Glomerular endothelial cell (primary cell): Measurements from ENCODE around the gene TASL. TPM values are rescaled to one million over a fixed set of nuclear protein-coding genes. Genes with fewer than 3 reads are reported as not detected.
"Not testable (repeated sequence)": the region's sequence is repeated elsewhere in the genome, so short reads cannot be mapped to it uniquely, and the experiment has no call there.

Experiments
- DNase-seq: peaks from one replicate; pipeline ENCODE4 v3.0.0-alpha.2; 2011; ENCODE audit warnings: low read depth, low spot score; ENCODE audit errors: extremely low read depth
- total RNA-seq: library from RNA; depleted of rRNA; stranded (reverse); fragments of >200 nt; gene quantifications from 2 replicates; pipeline ENCODE4 v1.2.3, GENCODE V29; 2015

TASL gene
- total RNA-seq, 1 donor from 2014 or later = not detected

DNA sequence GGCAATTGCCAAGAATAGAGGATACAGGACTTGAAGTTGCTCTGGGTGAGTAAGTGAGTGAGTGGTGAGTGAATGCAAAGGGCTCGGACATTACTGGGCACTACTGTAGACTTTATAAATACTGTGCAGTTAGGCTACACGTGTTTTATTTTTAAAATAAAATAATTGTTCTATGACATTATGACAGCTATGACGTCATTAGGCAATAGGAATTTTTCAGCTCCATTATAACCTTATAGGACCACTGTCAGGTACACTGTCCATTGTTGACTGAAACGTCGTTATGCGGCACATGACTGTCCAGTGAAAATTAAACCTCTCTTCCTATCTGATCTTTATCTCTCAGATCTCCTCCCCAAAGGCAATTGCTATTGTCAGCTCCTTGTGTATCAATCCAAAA is 5.1 kb upstream of the TASL start:
- DNase-seq = no peak

DNA sequence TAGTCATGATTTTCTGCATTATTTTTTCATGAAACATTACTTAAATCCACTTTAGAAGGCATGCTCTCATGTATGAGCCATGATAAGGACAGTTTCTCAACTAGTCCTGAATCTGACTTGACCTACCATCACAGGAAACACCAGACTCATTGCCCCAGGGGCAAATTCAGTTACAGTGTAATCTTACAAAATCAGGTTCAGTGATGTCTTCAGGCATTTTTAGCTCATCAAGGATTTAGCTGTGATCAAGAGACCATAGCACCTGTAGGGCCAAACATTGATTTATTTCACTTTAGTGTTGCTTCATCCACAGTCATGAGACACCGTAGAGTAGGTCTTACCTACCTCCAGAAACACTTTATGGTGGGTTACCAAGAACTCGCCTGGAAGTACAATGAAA is 3.1 kb upstream of the TASL start:
- no peak for DNase-seq

DNA sequence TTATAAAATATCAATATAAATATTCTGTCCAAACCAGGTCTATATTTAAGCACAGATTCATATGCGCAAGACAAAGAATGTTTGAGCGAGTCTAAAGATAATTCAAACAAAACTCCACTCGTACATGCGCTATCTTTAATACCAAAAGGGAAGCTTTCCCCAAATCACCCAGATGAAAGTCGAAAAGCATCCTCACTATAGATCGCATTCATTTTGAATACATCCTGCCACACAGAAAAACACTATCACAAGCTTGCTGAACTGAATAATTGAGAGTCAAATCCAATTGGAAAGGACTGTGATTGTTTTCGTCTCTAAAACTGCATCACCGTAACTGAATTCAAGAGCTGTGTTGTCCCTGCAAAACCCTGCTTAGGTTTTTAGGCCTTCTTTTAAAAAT is 685 bp downstream of the TASL start:
- DNase-seq = no peak

DNA sequence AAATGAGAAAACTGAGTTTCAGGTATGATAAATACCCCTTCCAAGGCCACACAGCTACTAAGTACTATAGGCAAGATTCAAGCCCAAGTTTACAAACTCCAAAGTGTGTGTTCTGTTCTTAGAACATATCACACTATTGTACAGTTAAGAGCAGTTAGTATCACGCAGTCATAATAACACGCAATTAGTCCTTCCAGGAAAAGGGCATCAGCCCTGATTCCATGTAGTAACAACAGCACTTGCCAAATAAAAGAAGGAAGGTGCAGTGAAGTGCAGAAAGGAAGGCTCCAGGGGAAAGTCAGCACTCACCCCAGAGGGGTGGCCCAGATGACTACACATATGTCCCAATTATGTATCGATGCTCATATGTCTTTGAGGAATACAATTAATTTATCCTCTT is 4.4 kb downstream of the TASL start:
- no peak for DNase-seq

DNA sequence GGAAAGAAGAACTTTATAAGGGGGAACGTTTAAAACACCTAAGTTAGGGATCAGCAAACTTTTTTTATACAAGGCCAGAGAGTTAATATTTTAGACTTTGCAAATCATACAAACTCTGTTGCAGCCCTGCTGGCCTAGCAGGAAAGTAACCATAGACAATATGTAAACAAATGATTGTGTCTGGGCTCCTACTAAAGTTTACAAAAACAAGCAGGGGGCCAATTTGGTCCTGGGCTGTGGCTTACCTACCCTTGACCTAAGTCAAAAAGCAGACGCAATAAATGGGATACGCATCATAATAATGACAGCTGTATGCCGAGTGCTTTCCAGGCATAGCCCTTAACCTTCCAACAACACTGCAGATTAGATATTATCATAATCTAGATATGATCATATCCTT is 4.9 kb downstream of the TASL start:
- no peak for DNase-seq

DNA sequence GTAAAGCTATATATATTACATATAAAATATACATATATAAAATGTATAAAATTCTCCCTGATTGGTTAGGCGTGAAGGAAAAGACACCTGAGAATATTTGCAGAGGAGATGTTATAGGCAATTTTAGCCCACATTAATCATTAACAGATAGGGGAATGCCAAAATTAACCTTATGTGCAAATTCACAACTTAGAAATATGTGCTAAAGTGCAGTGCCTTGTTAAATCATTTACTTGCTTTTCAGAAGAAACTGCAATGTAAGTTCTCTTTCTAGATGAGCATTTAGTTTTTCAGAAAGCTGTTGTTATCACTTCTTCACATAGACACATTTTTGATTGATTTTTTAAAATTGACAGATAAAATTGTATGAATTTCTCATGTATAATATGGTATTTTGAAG is 5.6 kb downstream of the TASL start:
- no peak for DNase-seq

DNA sequence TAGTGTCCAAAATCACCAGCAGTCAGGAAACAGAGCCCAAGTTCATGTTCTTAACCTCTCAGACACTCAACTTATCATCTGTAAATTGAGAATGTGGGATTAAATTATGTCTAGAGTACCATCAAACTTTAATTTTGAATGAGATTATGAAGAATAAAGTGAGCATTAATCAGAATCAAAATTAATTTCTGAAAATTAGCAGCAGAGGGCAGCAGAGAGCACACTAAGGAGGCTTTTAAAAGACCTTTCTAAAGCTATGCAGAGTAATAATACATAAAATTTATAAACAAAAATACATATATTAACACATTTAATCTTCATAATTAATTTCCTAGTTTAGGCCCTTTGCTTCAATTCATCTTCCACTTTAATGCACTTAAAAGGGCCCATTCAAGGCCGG is 7.1 kb downstream of the TASL start:
- peak; percentile 4 for DNase-seq

DNA sequence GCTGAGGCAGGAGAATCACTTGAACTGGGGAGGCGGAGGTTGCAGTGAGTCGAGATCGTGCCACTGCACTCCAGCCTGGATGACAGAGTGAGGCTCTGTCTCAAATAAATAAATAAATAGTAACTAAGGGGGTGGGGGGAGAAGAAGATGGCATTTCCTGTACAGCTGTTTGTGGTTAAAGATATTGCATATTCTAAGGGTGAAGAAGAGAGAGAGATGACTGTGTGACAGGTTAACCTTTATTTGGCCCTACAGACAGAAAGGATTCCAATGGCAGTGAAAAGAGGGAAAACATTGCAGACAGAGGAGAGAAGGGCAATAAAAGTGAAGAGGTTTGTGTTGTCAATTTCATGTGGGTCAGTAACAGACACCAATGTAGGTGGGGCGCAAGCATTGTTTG is 9.4 kb downstream of the TASL start:
- DNase-seq = no peak

DNA sequence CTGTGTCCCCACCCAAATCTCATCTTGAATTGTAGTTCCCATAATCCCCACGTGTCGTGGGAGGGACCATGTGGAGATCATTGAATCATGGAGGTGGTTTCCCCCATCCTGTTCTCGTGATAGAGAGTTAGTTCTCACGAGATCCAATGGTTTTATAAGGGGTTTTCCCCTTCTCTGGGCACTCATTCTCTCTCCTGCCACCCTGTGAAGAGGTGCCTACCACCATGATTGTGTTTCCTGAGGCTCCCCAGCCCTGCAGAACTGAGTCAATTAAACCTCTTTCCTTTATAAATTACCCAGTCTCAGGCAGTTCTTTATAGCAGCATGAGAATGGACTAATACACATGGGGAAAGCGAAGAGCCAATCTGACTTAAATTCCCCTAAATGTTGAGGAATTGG is 14.5 kb downstream of the TASL start:
- not testable (repeated sequence) for DNase-seq

DNA sequence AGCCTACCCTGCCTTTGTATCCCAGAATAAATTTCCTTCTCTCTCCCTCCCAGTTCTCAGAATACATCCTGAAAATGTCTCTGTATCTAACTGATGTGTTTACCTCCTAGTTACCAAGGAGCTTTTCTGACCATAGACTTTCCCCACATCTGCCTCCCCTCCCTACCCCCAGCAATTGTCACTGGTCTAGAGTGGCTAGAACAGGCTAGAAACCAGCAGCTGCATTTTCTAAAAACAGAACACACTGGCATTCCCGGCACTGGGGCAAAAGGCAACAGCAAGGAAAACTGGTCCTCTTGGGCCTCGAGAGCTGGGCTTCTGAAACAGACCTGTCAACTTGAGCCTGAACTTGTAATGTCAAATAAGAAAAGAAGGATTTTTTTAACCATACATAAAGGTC is 16.4 kb downstream of the TASL start:
- DNase-seq = no peak

DNA sequence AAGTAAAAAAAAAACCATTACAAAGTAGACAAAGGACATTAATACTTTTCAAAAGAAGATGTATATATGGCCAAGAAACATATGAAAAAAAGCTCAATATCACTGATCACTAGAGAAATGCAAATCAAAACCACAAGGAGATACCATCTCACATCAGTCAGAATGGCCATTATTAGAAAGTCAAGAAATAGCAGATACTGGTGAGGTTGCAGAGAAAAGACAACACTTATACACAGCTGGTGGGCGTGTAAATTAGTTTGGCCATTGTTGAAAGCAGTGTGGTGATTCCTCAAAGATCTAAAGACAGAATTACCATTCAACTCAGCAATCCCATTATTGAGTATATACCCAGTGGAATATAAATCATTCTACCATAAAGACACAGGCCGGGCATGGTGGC is 39.3 kb downstream of the TASL start:
- DNase-seq = no peak

DNA sequence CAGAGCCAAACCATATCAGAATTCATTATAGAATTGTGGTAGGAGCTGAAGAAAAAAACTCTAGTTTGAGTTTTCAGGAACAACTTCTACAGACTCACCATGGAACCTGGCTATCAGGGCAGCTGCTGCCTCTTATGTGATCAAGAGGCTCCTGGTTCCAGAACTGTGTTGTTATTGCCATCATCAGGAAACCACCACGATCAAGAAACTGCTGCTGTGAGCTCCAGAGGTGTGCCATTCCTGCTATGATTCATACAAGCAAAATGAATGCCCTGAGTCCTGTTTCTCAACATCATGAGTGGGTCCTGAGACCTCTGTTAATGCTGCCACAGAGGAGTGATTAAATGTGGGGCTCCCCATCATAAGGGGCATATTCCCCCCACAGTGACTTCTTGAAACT is 43.7 kb downstream of the TASL start:
- no peak for DNase-seq

DNA sequence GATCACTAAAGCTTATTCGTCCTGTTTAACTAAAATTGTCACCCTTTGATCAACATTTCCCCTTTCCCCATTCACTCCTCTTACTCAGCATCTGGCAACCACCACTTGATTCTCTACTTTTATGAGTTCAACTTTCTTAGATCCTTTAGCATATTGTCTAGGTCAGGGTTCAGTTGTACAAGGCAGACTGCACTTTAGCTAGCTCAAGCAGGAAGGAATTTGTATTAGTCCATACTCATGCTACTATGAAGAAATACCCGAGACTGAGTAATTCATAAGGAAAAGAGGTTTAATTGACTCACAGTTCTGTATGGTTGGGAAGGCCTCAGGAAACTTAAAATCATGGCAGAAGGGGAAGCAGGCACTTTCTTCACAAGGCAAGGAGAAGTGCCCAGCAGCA is 44.3 kb downstream of the TASL start:
- DNase-seq = no peak

DNA sequence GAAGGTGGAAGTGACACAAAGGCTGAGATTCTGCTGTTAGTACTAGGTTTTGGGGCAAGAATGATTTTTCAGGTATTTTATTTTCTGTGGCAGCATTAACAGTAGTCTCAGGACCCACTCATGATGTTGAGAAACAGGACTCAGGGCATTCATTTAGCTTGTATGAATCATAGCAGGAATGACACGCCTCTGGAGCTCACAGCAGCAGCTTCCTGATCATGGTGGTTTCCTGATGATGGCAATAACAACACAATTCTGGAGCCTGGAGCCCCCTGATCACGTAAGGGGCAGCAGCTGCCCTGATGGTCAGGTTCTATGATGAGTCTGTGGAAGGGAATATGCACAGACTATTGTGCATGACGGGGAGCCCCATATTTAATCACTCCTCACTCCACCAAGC is 47.0 kb downstream of the TASL start:
- no peak for DNase-seq

DNA sequence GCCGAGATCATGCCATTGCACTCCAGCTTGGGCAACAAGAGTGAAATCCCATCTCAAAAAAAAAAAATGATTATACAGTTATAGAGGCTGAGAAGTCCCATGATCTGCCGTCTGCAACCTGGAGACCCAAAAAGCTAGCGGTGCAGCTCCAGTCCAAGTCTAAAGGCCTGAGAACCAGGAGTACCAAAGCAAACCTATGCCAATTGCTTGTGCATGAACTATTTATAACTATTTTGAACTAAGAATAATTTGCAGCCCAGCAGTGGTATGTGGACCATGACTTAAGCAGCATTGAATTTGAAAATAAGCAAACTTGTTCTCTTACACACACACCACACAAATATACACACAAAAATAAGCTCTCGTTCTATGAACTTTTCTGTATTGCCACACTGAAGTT is 51.8 kb downstream of the TASL start:
- DNase-seq = no peak

DNA sequence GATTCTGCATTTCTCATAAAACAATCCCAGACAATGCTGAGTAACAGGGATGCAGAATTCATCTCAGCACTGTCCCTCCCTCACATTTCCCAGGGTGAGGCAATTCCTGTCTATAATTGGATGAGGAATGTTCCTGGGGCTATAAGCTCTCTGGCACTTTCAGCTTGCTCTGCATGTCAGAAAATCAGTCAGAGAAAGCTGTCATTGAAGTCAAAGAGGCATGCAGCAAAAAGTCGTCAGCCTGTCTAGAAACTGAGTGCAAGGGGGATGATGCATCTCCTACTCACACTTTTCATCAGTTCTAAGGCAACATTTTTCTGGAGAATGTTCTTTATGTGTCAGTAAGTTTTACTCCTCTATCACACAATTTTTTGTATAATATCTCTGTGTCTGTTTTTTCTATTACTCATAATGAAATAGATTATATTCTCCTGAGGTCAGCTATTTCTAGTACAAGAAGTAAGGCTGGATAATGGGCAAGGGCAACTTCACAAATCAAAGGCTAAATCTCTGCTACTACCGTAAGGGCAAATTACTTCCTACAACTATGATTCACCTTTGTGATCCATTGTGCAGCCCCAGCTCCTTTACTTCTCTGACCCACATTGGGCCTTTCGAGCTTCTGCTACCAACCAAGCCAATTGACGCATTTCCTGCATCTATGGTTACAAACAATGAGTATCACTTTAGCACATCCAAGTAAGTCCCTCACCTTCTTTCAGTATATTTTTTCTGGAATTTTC is 56.0 kb downstream of the TASL start:
- DNase-seq = no peak

DNA sequence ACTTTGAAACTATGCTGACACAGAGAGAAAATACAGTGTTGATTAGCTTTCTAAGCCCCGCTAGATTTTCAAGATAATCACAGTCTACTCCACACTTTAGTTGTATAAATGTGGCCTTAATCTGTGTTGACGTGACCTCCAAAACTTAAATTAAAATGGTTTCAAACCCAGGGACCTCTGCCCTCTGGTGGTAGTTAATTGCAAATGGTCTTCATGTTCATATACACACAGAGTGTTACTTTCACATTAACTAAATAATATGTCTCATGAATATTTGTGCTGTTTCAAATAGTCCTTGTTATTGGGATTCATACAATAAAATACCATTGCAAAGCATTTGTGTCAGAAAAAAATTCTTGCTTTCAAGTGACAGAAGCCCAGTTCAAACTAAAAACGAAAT is 64.3 kb downstream of the TASL start:
- DNase-seq = no peak

Other genes with a start within 250 kb of the TASL start
- 1.9 and 2.1 TPM in 2 replicates for gene GK, start 75.7 kb upstream of the TASL start, total RNA-seq